AG04449 (cell line): ENCODE results near the gene PDPN.

ENCODE experiments used
- CTCF ChIA-PET: fragments of 350-600 bp; formaldehyde crosslinking; extraction: SDS; loops from one replicate; lab custom pipeline; 2021; ENCODE audit warnings: antibody characterized with exemption; lab: Yijun Ruan, JAX
- POLR2A ChIA-PET: fragments of 400-600, 350-600 bp; formaldehyde crosslinking; extraction: SDS; loops from one replicate; lab custom pipeline; 2020; ENCODE audit warnings: antibody characterized with exemption, inconsistent platforms; lab: Yijun Ruan, JAX
- DNase-seq: peaks from one replicate; pipeline ENCODE4 v3.0.0-alpha.2; 2010; ENCODE audit warnings: low read depth, low spot score
- H3K4me3 ChIP-seq: 2 replicates; pipeline ENCODE4 v1.5.1; 2011; ENCODE audit warnings: low read depth, mild to moderate bottlenecking, control low read depth, low read length
- CTCF ChIP-seq: IDR thresholded peaks from one replicate; pipeline ENCODE4 v1.5.1; 2011; ENCODE audit warnings: mild to moderate bottlenecking, moderate library complexity, low read length, control low read depth, inconsistent platforms; ENCODE audit not compliant: insufficient read depth; ENCODE audit errors: missing control alignments

PDPN gene

GRCh38 chr1:13583595-13583965, at the start of gene PDPN:
Gene PDPN (plus strand): TSS chr1:13583832. CDS start chr1:13584034, 202 bp downstream.
- POLR2A ChIA-PET = no interaction called here
- DNase-seq = no peak
- H3K4me3 ChIP-seq = no peak within 1 kb of the TSS; the same call in 1 of the 2 replicates
- TF ChIP-seq CTCF = no peak
- CTCF ChIA-PET = no interaction called here

GRCh38 chr1:13535227-13535626, 48.4 kb upstream of the PDPN start:
- ChIA-PET POLR2A (no interaction called here), CTCF (no interaction called here)
- DNase-seq = no peak
- no peak overlapping the region for H3K4me3 ChIP-seq
- no peak for TF ChIP-seq CTCF

- ChIA-PET CTCF (no interaction called here), POLR2A (no interaction called here)
- no peak overlapping the region for H3K4me3 ChIP-seq
- DNase-seq = no peak
- no peak for TF ChIP-seq CTCF
Measured at GRCh38 chr1:13536571-13536970, 47.1 kb upstream of the PDPN start.

GRCh38 chr1:13538832-13539231, 44.8 kb upstream of the PDPN start:
- POLR2A ChIA-PET = no interaction called here
- no peak overlapping the region for H3K4me3 ChIP-seq
- DNase-seq = no peak
- no peak for TF ChIP-seq CTCF
- CTCF ChIA-PET = no interaction called here

GRCh38 chr1:13539683-13540082, 43.9 kb upstream of the PDPN start:
- CTCF ChIA-PET = no interaction called here
- POLR2A ChIA-PET = no interaction called here
- no peak for TF ChIP-seq CTCF
- DNase-seq = no peak
- H3K4me3 ChIP-seq = no peak overlapping the region

- POLR2A ChIA-PET = no interaction called here
Measured at GRCh38 chr1:13540866-13541265, 42.8 kb upstream of the PDPN start.

More at GRCh38 chr1:13540866-13541265, 42.8 kb upstream of the PDPN start:
- CTCF ChIA-PET = no interaction called here
- no peak for TF ChIP-seq CTCF
- H3K4me3 ChIP-seq = no peak overlapping the region
- DNase-seq = no peak
